H9 (cell line): ENCODE data around the gene CFAP46. TPM values are rescaled to one million over a fixed set of nuclear protein-coding genes. Genes with fewer than 3 reads are reported as not detected.

Source experiments
- DNase-seq: peaks from one replicate; pipeline ENCODE4 v3.0.0-alpha.2; 2017
- H2AFZ ChIP-seq: one replicate; pipeline ENCODE4 v1.6.1; 2013; ENCODE audit warnings: mild to moderate bottlenecking, low read length, control low read depth, moderate library complexity
- H2AK5ac ChIP-seq: 2 replicates; pipeline ENCODE4 v1.6.1; 2013; ENCODE audit warnings: low read length, control low read depth, mixed read lengths; ENCODE audit not compliant: insufficient read length
- H2BK120ac ChIP-seq: one replicate; pipeline ENCODE4 v1.6.1; 2013; ENCODE audit warnings: low read depth, mild to moderate bottlenecking, low read length, control low read depth, inconsistent platforms; ENCODE audit not compliant: poor library complexity, severe bottlenecking
- H2BK12ac ChIP-seq: 2 replicates; pipeline ENCODE4 v1.6.1; 2013; ENCODE audit warnings: low read length, control low read depth, mixed read lengths, low read depth; ENCODE audit not compliant: insufficient read length
- H2BK15ac ChIP-seq: 2 replicates; pipeline ENCODE4 v1.6.1; 2013; ENCODE audit warnings: low read depth, low read length, control low read depth
- H2BK20ac ChIP-seq: one replicate; pipeline ENCODE4 v1.6.1; 2013; ENCODE audit warnings: low read depth, mild to moderate bottlenecking, low read length, control low read depth, inconsistent platforms; ENCODE audit not compliant: poor library complexity, severe bottlenecking
- H2BK5ac ChIP-seq: 2 replicates; pipeline ENCODE4 v1.6.1; 2013; ENCODE audit warnings: low read length, control low read depth, mixed read lengths; ENCODE audit not compliant: insufficient read length
- H3K14ac ChIP-seq: 2 replicates; pipeline ENCODE4 v1.6.1; 2013; ENCODE audit warnings: low read length, control low read depth; ENCODE audit not compliant: insufficient read depth
- H3K18ac ChIP-seq: 2 replicates; pipeline ENCODE4 v1.6.1; 2013; ENCODE audit warnings: low read depth, mild to moderate bottlenecking, mixed read lengths, low read length, control low read depth; ENCODE audit not compliant: insufficient read length
- H3K23ac ChIP-seq: 2 replicates; pipeline ENCODE4 v1.6.1; 2013; ENCODE audit warnings: low read length, control low read depth, mixed read lengths, low read depth; ENCODE audit not compliant: insufficient read length
- H3K23me2 ChIP-seq: 2 replicates; pipeline ENCODE4 v1.6.1; 2013; ENCODE audit warnings: low read depth, mild to moderate bottlenecking, mixed read lengths, low read length, control low read depth; ENCODE audit not compliant: insufficient read length, poor library complexity, severe bottlenecking
- H3K27ac ChIP-seq: 2 replicates; pipeline ENCODE4 v1.5.1; 2013; ENCODE audit warnings: low read length, control low read depth, mixed read lengths, low read depth; ENCODE audit not compliant: insufficient read length
- H3K27me3 ChIP-seq: 2 replicates; pipeline ENCODE4 v1.6.1; 2013; ENCODE audit warnings: low read length, control low read depth, inconsistent platforms; ENCODE audit not compliant: insufficient read depth
- H3K4ac ChIP-seq: 2 replicates; pipeline ENCODE4 v1.6.1; 2013; ENCODE audit warnings: low read depth, mild to moderate bottlenecking, control low read depth, inconsistent platforms, low read length, moderate library complexity
- H3K4me1 ChIP-seq: 2 replicates; pipeline ENCODE4 v1.6.1; 2013; ENCODE audit warnings: low read length, control low read depth, inconsistent platforms; ENCODE audit not compliant: insufficient read depth
- H3K4me2 ChIP-seq: 2 replicates; pipeline ENCODE4 v1.6.1; 2013; ENCODE audit warnings: low read length, control low read depth, mixed read lengths; ENCODE audit not compliant: insufficient read length, insufficient read depth
- H3K56ac ChIP-seq: 2 replicates; pipeline ENCODE4 v1.6.1; 2013; ENCODE audit warnings: low read depth, mild to moderate bottlenecking, mixed read lengths, low read length, control low read depth; ENCODE audit not compliant: insufficient read length
- H3K79me1 ChIP-seq: 2 replicates; pipeline ENCODE4 v1.6.1; 2013; ENCODE audit warnings: low read depth, mild to moderate bottlenecking, moderate library complexity, low read length, control low read depth, inconsistent platforms; ENCODE audit not compliant: insufficient read depth, poor library complexity, severe bottlenecking
- H3K79me2 ChIP-seq: 2 replicates; pipeline ENCODE4 v1.6.1; 2013; ENCODE audit warnings: low read length, control low read depth, inconsistent platforms; ENCODE audit not compliant: insufficient read depth
- H3K9ac ChIP-seq: 2 replicates; pipeline ENCODE4 v1.6.1; 2013; ENCODE audit warnings: low read length, control low read depth, mixed read lengths; ENCODE audit not compliant: insufficient read length; ENCODE audit errors: extremely low read depth
- H3K9me3 ChIP-seq: one replicate; pipeline ENCODE4 v1.6.1; 2013; ENCODE audit warnings: low read depth, low read length, inconsistent platforms; ENCODE audit not compliant: control insufficient read depth
- H3T11ph ChIP-seq: one replicate; pipeline ENCODE4 v1.6.1; 2013; ENCODE audit warnings: mild to moderate bottlenecking, low read length, control low read depth, inconsistent platforms
- H4K20me1 ChIP-seq: one replicate; pipeline ENCODE4 v1.6.1; 2013; ENCODE audit not compliant: control insufficient read depth, insufficient read length, insufficient read depth
- H4K5ac ChIP-seq: 2 replicates; pipeline ENCODE4 v1.6.1; 2013; ENCODE audit warnings: low read depth, mild to moderate bottlenecking, mixed read lengths, low read length, control low read depth; ENCODE audit not compliant: insufficient read length
- H4K8ac ChIP-seq: replicated peaks from 2 replicates; pipeline ENCODE4 v1.6.1; 2013; ENCODE audit warnings: low read length, control low read depth, mixed read lengths, low read depth; ENCODE audit not compliant: insufficient read length
- H4K91ac ChIP-seq: 2 replicates; pipeline ENCODE4 v1.6.1; 2013; ENCODE audit warnings: low read depth, mild to moderate bottlenecking, moderate library complexity, mixed read lengths, low read length, control low read depth; ENCODE audit not compliant: insufficient read length
- H3K27ac Mint-ChIP-seq, 3 experiments: 2 replicates in 2 of 3; 3 replicates in 1 of 3; pipeline ENCODE4 v1.8.0; 2020 to 2021; ENCODE audit warnings: mixed read lengths in 3 of 3, mild to moderate bottlenecking in 1 of 3, moderate library complexity in 1 of 3
- H3K27me3 Mint-ChIP-seq: 2 replicates; pipeline ENCODE4 v1.8.0; 2021; ENCODE audit warnings: low read depth, mild to moderate bottlenecking, moderate library complexity, mixed read lengths
- H3K36me3 Mint-ChIP-seq, 3 experiments: 2 replicates in 2 of 3; 3 replicates in 1 of 3; pipeline ENCODE4 v1.8.0; 2020 to 2021; ENCODE audit warnings: low read depth in 3 of 3, mixed read lengths in 3 of 3; ENCODE audit not compliant: insufficient read depth in 1 of 3
- H3K4me1 Mint-ChIP-seq, 2 experiments: 2 replicates each; pipeline ENCODE4 v1.8.0; 2020; ENCODE audit warnings: mixed read lengths in 2 of 2
- H3K4me3 Mint-ChIP-seq, 2 experiments: 2 replicates in 1 of 2; 3 replicates in 1 of 2; pipeline ENCODE4 v1.8.0; 2020 to 2021; ENCODE audit warnings: mild to moderate bottlenecking in 2 of 2, mixed read lengths in 2 of 2, moderate library complexity in 1 of 2
- H3K9me3 Mint-ChIP-seq, 2 experiments: 2 replicates in 1 of 2; 3 replicates in 1 of 2; pipeline ENCODE4 v1.8.0; 2020; ENCODE audit warnings: mild to moderate bottlenecking in 2 of 2, mixed read lengths in 2 of 2, moderate library complexity in 1 of 2
- CTCF ChIP-seq: fragments of 200-600 bp; sonication (generic); conservative IDR thresholded peaks from 3 replicates; pipeline ENCODE4 v1.8.0; 2021; ENCODE audit warnings: antibody characterized with exemption, mild to moderate bottlenecking
- WGBS: extraction: QIAGEN DNeasy Blood & Tissue Kit; methylation state at CpG from one replicate; pipeline ENCODE4 v1.1.7; 2013; ENCODE audit warnings: missing lambda C conversion rate, low lambda C conversion rate, mixed read lengths; ENCODE audit not compliant: insufficient read length; ENCODE audit errors: extremely low coverage; 5-methylcytosine and 5-hydroxymethylcytosine counted together
- total RNA-seq: library from RNA; stranded (reverse); gene quantifications from 2 replicates; pipeline ENCODE4 v1.2.1, GENCODE V29; 2021

CFAP46 gene
- total RNA-seq, 1 experiment from 2014 or later, result 3.1 TPM

- DNase-seq, result peak; percentile 28
These were observed 77.2 kb downstream of the CFAP46 start for GRCh38 chr10:132865171-132865631.

More at GRCh38 chr10:132865171-132865631, 77.2 kb downstream of the CFAP46 start:
- Mint-ChIP-seq H3K4me3 (no peak overlapping the region), H3K27me3 (peaks cover 8% of the 10 kb centered on the region; the same call in 1 of the 2 replicates), H3K4me1 (peaks cover 5 to 13% of the 10 kb centered on the region in 2 experiments; a peak in 3 of 4 replicates), H3K9me3 (peaks cover 0 to 2% of the 10 kb centered on the region in 2 experiments; a peak in 1 of 5 replicates), H3K27ac (peak overlapping the region in 1 of 3 experiments; percentile 67; a peak in 1 of 7 replicates), H3K36me3 (peaks cover 0 to 1% (median 0%) of the 10 kb centered on the region in 3 experiments; a peak in 1 of 7 replicates)
- no peak overlapping the region for H4K5ac ChIP-seq
- H3T11ph ChIP-seq, result no peak overlapping the region
- H3K9me3 ChIP-seq, result no peaks in the 10 kb centered on the region
- no peak overlapping the region for H2AK5ac ChIP-seq
- no peak for TF ChIP-seq CTCF
- H3K14ac ChIP-seq, result no peak overlapping the region; the same call in 1 of the 2 replicates
- no peaks in the 10 kb centered on the region for H3K4me1 ChIP-seq
- no peak overlapping the region for H4K8ac ChIP-seq
- H3K4me2 ChIP-seq, result no peak overlapping the region
- no peaks in the 10 kb centered on the region for H4K20me1 ChIP-seq
- H2BK15ac ChIP-seq, result no peak overlapping the region
- no peak overlapping the region for H3K4ac ChIP-seq
- no peak overlapping the region for H3K18ac ChIP-seq
- no peaks in the 10 kb centered on the region for H3K79me2 ChIP-seq
- no peak overlapping the region for H2BK5ac ChIP-seq
- H3K9ac ChIP-seq, result no peak overlapping the region
- WGBS, result no CpG with 5 or more reads among the region's 14 CpGs
- no peaks in the 10 kb centered on the region for H3K79me1 ChIP-seq
- H2BK20ac ChIP-seq, result no peak overlapping the region
- H3K56ac ChIP-seq, result no peak overlapping the region
- H2BK12ac ChIP-seq, result no peak overlapping the region
- H3K23me2 ChIP-seq, result no peaks in the 10 kb centered on the region
- no peak overlapping the region for H2AFZ ChIP-seq
- no peak overlapping the region for H3K27ac ChIP-seq
- no peaks in the 10 kb centered on the region for H3K27me3 ChIP-seq
- H4K91ac ChIP-seq, result no peak overlapping the region
- no peak overlapping the region for H2BK120ac ChIP-seq
- H3K23ac ChIP-seq, result no peak overlapping the region
